ENCODE results near the gene EXO5. TPM values are rescaled to one million over a fixed set of nuclear protein-coding genes. Genes with fewer than 3 reads are reported as not detected.

The EXO5 gene
- total RNA-seq: 1 to 10 TPM; 2.4 to 5.3 (median 3.6) TPM
- polyA plus RNA-seq: 1 to 10 TPM; 2.3 to 3.3 TPM
- long read RNA-seq, donor 1, partial matches to known transcripts: 1 of 10 reads
- long read RNA-seq, donor 1, other reads (novel, unspliced or antisense): 3 of 10 reads
- long read RNA-seq, donor 2, partial matches to known transcripts: 0 of 3 reads
- long read RNA-seq, donor 2, other reads (novel, unspliced or antisense): 0 of 3 reads
- long read RNA-seq, donor 3, transcript EXO5-209 (3 exons, 941 nt): major isoform, 5 of 19 reads
- long read RNA-seq, donor 3, transcript EXO5-207 (2 exons, 863 nt): major isoform, 5 of 19 reads
- long read RNA-seq, donor 3, partial matches to known transcripts: 1 of 19 reads
- long read RNA-seq, donor 3, other reads (novel, unspliced or antisense): 0 of 19 reads

DNA sequence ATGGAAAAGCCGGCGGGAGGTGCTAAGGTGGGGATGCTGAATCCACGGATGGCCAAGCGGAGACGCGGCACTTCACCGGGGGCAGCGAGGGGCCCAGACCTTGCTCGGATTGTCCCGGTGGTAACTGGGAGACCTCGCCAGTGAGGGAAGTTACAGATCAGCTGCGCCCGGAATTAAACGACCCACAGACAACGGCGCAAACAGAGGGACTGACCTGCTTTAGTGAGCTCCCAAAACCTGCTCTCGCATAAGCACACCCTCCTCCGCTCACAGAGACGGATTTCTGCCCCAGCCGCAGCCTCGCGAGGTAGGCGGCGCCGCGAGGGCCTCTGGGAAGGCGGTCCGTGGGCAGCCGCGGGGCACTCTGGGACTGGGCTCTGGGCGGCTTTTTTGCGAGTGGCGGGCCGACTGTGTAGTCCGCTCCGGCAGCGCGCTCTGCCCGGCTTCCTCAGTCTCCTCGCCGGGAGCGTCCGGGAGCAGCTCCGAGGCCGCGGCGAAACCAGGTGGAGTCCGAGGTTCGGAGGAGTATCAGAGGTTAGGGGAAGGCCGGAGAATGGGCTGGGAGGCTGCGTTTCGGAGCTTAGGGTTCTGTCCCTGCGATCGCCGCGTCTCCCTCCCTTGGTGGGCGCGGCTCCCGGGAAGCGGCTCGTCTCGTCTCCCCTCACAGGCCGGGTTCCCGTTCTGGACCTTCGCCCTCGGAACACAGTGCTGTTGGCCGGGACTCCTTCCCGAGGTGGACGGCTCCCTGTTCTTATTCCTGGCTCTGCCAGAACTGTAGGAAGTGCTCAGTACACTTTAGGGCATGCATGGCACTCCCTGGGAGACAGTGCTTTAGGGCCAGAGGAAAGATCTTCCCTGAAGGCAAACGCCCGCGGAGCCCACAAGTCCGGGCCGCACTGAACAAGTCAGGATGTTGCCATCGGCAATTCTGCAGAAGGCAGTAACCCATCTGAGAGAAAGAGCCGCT, at the start of gene EXO5:
Gene EXO5, plus strand, starts transcription at position 393 of the 967 bp plus-strand sequence. CDS start 5,778 bp downstream, outside the sequence.
- Histone ChIP-seq H3K27me3 (no peaks in the 10 kb centered on the region), H3K4me1 (peaks cover 6 to 19% (median 12%) of the 10 kb centered on the region in 9 donors), H3K27ac (peak within 1 kb of the TSS in 9 of 10 donors; percentile 48 to 88 (median 78)), H3K9me3 (peaks cover 0 to 77% (median under 1%) of the 10 kb centered on the region in 11 donors), H3K4me3 (peak within 1 kb of the TSS; percentile 21 to 88 (median 79)), H3K36me3 (peaks cover 0 to 21% (median 0%) of the 10 kb centered on the region in 9 donors)
- ATAC-seq: peak; percentile 98 to 100 (median 99)
- 0% methylated on average over 74 to 76 of the region's 76 CpGs for WGBS, 2 donors
- intact Hi-C loops (cut with DNase I): no loop called here
- TF ChIP-seq CTCF (IDR thresholded peaks at IDR 0.05): peak in 1 of 9 donors; percentile 16
- peak; percentile 81 to 84 for DNase-seq

DNA sequence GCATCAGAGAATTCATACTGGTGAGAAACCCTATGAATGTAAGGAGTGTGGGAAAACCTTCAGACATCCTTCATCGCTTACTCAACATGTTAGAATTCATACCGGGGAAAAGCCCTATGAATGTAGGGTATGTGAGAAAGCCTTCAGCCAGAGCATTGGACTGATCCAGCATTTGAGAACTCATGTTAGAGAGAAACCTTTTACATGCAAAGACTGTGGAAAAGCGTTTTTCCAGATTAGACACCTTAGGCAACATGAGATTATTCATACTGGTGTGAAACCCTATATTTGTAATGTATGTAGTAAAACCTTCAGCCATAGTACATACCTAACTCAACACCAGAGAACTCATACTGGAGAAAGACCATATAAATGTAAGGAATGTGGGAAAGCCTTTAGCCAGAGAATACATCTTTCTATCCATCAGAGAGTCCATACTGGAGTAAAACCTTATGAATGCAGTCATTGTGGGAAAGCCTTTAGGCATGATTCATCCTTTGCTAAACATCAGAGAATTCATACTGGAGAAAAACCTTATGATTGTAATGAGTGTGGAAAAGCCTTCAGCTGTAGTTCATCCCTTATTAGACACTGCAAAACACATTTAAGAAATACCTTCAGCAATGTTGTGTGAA, 45.5 kb upstream of the EXO5 start:
- intact Hi-C loops (cut with DNase I): no loop called here
- no peak for DNase-seq
- H3K27ac ChIP-seq: no peak overlapping the region
- peaks cover 0 to 100% (median 97%) of the 10 kb centered on the region in 11 donors for H3K9me3 ChIP-seq
- ATAC-seq: no peak
- H3K4me3 ChIP-seq: no peak overlapping the region
- WGBS, 2 donors: 95 to 97% methylated on average over 3 of the region's 3 CpGs
- H3K4me1 ChIP-seq: no peaks in the 10 kb centered on the region
- H3K27me3 ChIP-seq: no peaks in the 10 kb centered on the region
- peaks cover 0 to 71% (median 28%) of the 10 kb centered on the region in 9 donors for H3K36me3 ChIP-seq
- TF ChIP-seq CTCF (IDR thresholded peaks at IDR 0.05): no peak

- Histone ChIP-seq H3K36me3 (peaks cover 0 to 10% (median 0%) of the 10 kb centered on the region in 9 donors), H3K4me1 (no peaks in the 10 kb centered on the region), H3K9me3 (peaks cover 0 to 97% (median 59%) of the 10 kb centered on the region in 11 donors), H3K27ac (no peak overlapping the region), H3K4me3 (no peak overlapping the region), H3K27me3 (no peaks in the 10 kb centered on the region)
- intact Hi-C loops (cut with DNase I): no loop called here
- ATAC-seq (no peak), DNase-seq (no peak)
- no peak for TF ChIP-seq CTCF (IDR thresholded peaks at IDR 0.05)
- 95% methylated on average over 2 of the region's 2 CpGs for WGBS, 2 donors
Observed at GRCh38 chr1:40469327-40469726, 39.2 kb upstream of the EXO5 start.

DNA sequence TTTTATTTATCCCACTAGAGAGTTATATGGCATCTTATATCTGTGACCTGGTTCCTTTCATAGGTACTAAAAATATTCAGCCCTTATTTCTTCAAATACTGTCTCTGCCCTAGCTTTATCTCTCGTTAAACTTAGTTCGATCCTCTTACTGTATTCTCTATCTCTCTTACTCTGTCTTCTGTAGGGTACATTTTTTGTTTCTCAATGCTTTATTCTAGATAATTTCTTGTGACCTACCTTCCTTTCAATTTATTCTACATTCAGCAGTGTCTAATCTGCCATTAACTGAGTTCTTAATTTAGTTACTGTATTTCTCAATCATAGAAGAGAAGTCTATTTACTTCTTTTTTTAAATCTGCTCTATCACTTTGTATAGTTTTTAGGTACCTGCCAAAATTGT, 33.3 kb upstream of the EXO5 start:
- no peak overlapping the region for H3K27ac ChIP-seq
- no peaks in the 10 kb centered on the region for H3K27me3 ChIP-seq
- intact Hi-C loops (cut with DNase I): no loop called here
- peaks cover 0 to 59% (median 18%) of the 10 kb centered on the region in 11 donors for H3K9me3 ChIP-seq
- peaks cover 0 to 8% (median 0%) of the 10 kb centered on the region in 9 donors for H3K36me3 ChIP-seq
- ATAC-seq (no peak), DNase-seq (no peak)
- H3K4me1 ChIP-seq: peaks cover 0 to 12% (median 8%) of the 10 kb centered on the region in 9 donors
- TF ChIP-seq CTCF (IDR thresholded peaks at IDR 0.05): no peak
- 88 to 90% methylated on average over 2 of the region's 2 CpGs for WGBS, 2 donors
- H3K4me3 ChIP-seq: no peak overlapping the region

Measured in heart right ventricle (tissue), 16 donors.